NCI-H1092 (cell line): Measurements from ENCODE around the gene HLA-DRB5.
"Not testable (repeated sequence)": the region's sequence is repeated elsewhere in the genome, so short reads cannot be mapped to it uniquely, and the experiment has no call there.

Source experiments
- DNase-seq: peaks from one replicate; lab custom pipeline; 2025; lab: John Stamatoyannopoulos, UW

Gene HLA-DRB5

GRCh38 chr6:32501016-32501415 lies 29.1 kb downstream of the HLA-DRB5 start:
- DNase-seq, result no peak

GRCh38 chr6:32492351-32492750 lies 37.7 kb downstream of the HLA-DRB5 start:
- no peak for DNase-seq

- DNase-seq, result no peak
Measured at GRCh38 chr6:32491700-32492099, 38.4 kb downstream of the HLA-DRB5 start.

- no peak for DNase-seq
Measured at GRCh38 chr6:32488083-32488482, 42.0 kb downstream of the HLA-DRB5 start.

- DNase-seq, result no peak
Measured at GRCh38 chr6:32484614-32484998, 45.5 kb downstream of the HLA-DRB5 start.

GRCh38 chr6:32483968-32484613 lies 46.0 kb downstream of the HLA-DRB5 start:
- DNase-seq, result no peak

GRCh38 chr6:32475392-32476206 lies 54.5 kb downstream of the HLA-DRB5 start:
- DNase-seq, result no peak

- DNase-seq, result not testable (repeated sequence)
Measured at GRCh38 chr6:32473376-32474348, 56.4 kb downstream of the HLA-DRB5 start.

- DNase-seq, result no peak
Measured at GRCh38 chr6:32472781-32473375, 57.2 kb downstream of the HLA-DRB5 start.

- DNase-seq, result not testable (repeated sequence)
Measured at GRCh38 chr6:32467743-32468503, 62.2 kb downstream of the HLA-DRB5 start.
